PC-9 (cell line): Measurements from ENCODE around the gene RFXANK.

Experiments
- CTCF ChIP-seq: fragments of 200-600 bp; sonication (generic); conservative IDR thresholded peaks from 2 replicates; pipeline ENCODE4 v1.6.1; 2017; ENCODE audit warnings: mixed run types, antibody characterized with exemption, mild to moderate bottlenecking, moderate library complexity
- EZH2 ChIP-seq: fragments of 200-600 bp; sonication (generic); IDR thresholded peaks from 2 replicates; pipeline ENCODE4 v1.8.0; 2017; ENCODE audit warnings: antibody characterized with exemption, low read depth

- TF ChIP-seq CTCF (no peak), EZH2 (no peak)
Observed at GRCh38 chr19:19170053-19170872, 21.8 kb upstream of the RFXANK start, which contains the start of gene MEF2B.
